GM18861 (cell line): ENCODE data around the gene GLB1L.
A peak's percentile ranks its signal among the peaks of the same experiment; 100 is the strongest.
"Not testable (repeated sequence)": the region's sequence is repeated elsewhere in the genome, so short reads cannot be mapped to it uniquely, and the experiment has no call there.

Experiments used
- ATAC-seq: cut with Tn5 transposase; IDR thresholded peaks from one replicate; pipeline ENCODE4 v1.9.1; 2021; ENCODE audit not compliant: unreplicated experiment

GLB1L gene

DNA sequence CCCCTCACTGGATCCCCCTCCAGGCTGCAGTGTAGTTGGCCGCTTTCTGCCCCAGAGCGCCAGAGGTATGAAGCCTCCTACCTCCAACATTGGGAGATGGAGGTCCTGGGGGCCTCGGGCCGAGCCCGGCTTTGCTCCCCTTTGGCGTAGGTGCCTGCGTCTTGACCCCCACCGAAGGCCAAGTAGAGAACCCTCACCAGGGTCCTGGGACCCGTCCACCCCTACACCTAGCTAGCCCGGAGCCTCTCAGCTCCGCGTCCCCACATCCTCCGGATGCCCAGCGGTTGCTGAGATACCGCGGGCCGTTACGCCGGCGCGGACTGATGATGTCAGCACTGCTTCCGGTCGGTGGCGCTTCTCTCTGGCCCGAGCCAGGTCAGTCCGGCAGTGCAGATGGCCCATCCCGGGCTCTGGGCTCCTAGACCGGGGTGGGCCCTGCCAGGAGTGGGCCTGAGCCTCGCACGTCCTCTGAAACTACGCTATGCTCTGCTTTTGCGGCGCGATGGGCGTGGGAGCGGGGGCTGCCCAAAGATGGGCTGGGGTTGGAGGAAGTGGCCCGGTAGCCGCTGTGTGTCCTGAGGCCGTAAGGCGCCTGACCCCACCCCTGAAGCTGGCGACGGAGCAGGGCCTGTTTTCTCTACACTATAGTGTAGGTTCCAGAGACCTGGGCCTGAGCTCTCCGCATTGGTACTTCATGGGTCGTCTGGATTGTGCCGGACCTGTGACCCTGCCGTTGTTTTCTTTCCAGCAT, at the start of gene GLB1L, which contains the start of gene STK16:
Gene GLB1L (minus strand): TSS at position 297 of the 751 bp plus-strand sequence. CDS start 1,871 bp downstream, outside the sequence.
Gene STK16 (plus strand): TSS at position 332 of the 751 bp plus-strand sequence. CDS start 521 bp downstream, outside the sequence.
- peak; percentile 52 for ATAC-seq

DNA sequence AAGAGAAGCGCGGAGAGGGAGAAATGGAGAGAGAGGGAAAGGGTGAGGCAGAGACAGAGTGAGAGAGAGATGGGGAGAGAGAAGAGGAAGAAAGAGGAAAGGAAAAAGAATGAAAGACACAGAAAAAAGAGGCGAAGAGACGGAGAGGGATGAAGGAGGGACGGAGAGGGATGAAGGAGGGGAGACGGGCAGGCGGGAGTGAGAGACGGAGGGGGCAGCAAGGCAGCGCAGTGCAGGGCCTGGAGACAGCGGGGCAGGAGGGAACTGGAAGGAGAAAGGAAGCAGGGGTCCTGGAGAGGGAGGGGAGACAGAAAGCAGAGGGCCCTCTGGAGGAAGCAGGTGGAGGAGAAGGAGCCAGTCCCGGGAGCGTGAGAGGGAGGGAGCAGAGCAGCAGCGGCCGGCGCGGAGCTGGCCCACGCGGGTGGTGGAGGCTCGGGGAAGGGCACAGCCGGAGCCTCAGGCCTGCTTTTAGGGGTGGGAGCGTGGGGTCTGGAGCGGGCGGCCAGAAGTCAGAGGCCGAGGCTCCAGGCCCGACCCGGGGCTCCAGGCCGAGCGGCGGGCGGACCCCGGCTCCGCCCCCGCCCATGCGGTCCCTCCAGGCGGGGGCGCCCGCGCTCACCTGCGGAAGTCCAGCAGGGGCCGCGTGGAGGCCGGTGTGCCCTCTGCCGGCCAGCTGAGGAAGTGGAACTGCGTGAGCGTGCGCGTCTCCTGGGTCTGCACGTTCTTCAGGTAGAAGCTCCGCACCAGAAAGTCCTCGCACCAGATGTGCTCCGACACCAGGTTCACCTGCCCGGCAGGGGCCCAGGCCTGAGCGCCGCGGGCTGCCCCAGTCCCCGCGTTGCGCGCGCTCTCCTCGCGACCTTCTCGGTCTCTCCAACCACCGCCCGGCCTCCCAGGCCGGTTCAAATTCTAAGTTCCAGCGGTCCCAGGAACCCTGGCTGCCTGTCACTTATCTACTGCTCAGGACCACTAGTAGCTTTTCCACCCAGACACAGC, 49.4 kb upstream of the GLB1L start:
- ATAC-seq, result peak; percentile 87

- ATAC-seq, result no peak
These were observed 48.5 kb upstream of the GLB1L start for GRCh38 chr2:219293736-219294231.

- no peak for ATAC-seq
These were observed 47.4 kb upstream of the GLB1L start for GRCh38 chr2:219292616-219293015.

DNA sequence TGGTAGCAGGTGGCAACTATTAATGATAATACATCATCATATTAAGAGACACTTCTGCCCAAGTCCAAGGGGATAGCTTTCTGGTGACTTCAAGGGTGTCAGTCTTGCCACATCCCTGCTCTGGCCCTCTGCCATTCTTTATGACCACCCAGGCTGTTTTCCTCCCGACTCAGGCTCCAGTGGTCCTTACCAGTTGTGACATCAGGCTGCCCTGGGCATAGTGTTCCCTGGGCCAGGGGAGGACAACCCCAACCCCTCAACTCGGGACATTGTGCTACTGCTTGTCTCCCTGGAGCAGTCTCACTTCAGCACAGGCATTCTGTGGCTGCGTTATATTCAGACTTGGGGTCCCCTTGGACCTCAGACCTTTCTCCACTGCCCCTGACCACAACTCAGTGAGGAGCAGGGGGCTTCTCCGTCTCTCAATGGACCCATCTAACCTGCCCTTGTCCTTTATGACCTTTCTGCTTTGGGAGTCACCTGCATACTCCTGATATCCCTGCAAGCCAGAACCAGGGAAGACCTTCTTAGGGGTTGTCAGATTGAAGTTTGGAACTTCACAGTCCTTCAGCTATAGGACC, 46.8 kb upstream of the GLB1L start:
- ATAC-seq, result no peak

DNA sequence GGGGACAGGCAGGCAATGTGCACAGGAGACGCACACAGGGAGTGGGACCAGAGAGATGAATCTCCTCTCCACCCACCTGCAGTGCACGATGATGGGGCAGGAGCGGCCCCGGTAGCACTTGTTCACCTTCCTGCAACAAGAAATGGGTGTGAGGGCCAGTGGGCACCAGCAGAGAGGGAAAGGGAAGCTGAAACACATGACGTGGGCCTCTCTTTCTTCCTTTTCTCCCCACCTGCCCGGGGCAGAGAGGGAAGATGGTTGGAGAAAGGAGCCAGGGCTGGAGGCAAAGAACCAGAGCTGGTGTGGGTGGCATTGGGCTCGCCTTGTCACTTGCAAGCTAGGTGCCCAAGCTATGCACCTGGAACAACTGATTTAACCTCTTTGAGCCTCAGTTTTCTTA, 46.1 kb upstream of the GLB1L start:
- ATAC-seq, result no peak

- ATAC-seq, result no peak
These were observed 45.3 kb upstream of the GLB1L start for GRCh38 chr2:219290381-219291171.

GRCh38 chr2:219289537-219290361, 44.5 kb upstream of the GLB1L start:
- no peak for ATAC-seq

DNA sequence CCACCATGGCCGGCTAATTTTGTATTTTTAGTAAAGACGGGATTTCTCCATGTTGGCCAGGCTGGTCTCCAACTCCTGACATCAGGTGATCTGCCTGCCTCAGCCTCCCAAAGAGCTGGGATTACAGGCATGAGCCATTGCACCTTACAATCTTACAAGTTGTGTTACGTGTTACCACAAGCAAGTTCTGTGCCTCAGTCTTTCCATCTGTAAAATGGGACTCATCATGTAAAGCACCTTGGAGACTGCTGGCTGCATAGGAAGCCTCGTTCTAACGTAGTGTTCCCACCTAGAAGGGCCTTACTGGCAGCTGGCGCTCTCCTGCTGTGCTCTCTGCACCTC, 43.9 kb upstream of the GLB1L start:
- no peak for ATAC-seq

- ATAC-seq, result no peak
These were observed 42.5 kb upstream of the GLB1L start for GRCh38 chr2:219287580-219288265.

DNA sequence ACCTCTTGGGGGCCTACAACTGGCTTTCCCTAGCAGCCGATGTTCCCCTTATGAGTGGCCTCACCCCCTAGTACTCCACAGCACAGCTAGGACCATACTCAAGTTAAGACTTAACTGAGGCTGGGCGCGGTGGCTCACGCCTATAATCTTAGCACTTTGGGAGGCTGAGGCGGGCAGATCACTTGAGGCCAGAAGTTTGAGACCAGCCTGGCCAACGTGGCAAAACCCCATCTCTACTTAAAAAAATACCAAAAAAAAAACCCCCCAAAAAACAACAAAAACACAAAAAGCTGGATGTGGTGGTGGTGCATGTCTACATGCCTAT, 41.8 kb upstream of the GLB1L start:
- ATAC-seq, result not testable (repeated sequence)

DNA sequence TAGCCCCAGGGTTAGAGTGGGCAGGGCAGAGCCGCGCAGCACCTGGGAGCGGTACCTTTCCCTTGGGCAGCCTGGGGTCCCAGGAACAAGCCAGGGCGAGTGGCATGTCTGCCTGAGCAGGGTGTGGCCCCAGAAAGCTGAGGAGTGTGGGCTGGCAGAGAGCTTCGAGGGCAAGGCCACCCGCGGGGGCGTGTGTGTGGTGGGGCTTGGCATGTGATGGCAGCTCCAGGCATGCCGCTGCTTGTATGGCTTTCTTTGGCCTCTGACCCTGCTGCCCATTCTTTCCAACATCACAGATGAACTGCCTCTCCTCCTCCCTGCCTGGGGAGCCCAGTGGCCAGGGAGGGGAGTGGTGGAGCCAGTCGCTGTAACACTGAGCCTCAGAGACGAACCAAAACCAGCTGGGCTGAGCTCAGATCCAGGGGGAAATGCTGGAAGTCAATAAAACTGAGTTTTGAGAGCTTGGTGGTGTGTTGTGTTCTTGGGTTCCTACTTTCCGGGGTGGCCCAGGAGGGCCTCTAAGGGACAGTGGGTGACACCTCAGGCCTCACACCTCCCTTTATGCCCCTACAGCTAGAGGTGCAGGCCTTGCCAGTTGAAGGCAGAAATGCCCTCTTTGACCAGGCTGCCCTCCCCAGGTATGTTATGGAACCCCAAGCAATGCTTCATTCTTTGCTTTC, 41.3 kb upstream of the GLB1L start:
- ATAC-seq, result no peak

- ATAC-seq, result no peak
These were observed 40.7 kb upstream of the GLB1L start for GRCh38 chr2:219285894-219286425.

DNA sequence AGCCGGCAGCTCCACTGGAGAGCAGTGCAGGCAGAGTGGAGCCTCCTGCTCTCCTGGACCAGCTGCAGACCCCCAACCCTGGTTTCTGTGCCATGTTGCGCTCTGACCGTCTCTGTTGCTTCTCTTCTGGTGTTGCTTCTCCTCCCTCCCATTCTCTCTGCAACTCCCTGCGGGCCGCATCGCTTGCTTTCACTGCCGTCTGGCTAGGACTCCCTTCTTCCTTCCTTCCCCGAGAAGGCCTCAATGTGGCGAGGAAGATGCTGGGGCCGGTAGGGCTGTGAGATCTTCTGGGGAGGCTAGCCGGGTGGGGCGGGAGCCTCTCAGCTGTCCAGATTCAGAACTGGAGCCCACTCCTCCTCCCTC, 40.1 kb upstream of the GLB1L start:
- no peak for ATAC-seq

DNA sequence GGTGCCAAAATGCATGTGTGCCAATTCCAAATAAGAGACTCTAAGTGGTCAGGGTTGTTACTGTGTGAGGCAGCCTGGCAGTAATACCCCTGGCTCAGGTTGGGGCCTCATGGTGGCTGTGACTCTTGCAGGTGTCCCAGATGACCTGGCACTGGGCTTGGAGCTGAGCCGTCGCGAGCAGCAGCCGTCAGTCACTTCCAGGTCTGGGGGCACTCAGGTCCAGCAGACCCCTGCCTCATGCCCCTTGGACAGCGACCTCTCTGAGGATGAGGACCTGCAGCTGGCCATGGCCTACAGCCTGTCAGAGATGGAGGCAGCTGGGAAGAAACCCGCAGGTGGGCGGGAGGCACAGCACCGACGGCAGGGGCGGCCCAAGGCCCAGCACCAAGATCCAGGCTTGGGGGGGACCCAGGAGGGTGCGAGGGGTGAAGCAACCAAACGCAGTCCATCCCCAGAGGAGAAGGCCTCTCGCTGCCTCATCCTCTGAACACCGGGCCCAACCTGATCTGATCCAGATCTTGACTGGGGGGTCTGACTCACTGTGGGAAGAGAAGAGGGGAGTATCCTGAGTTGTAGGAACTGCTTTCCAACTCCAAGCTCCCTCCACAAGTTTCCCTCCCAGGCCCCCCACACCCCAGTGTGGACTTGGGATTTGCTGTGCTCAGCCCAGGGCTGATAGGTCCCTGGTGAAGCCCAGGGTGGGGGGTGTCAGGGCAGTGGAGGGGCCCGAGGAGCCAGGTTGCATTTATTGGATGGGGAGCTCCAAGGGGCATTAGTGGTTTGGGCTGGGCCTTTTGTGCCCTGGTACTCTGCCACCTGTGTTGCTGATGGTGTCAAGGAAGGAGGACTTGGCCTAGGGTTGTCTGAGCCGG, 39.5 kb upstream of the GLB1L start:
- no peak for ATAC-seq

DNA sequence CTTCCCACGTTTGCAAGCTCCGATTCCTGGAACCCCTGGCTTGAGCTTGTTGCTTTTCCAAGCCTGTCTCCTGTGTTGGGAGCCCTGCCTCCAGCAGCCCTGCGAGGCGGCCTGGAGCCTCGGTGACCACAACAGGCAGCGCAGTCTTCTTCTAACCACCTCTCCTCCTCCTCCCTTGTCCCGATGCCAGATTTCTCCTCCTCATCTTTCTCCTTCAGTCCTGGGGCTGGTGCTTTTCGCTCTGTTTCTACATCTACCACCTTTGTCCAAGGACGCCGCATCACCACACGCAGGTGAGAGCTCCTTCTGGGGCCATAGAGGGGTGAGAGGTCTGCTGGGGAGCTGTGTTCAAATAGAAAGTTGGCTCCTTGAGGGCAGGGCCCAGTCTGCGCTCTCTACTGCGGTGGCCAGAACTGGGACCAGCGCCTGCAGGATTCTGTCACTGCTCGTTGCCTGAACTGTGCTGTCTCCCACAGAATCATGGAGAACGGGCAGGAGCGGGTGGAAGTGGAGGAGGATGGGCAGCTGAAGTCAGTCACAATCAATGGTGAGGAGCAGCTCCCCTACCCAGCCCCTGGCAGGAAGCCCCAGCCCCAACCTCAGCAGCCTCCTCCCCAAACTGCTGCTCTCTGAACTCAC, 37.8 kb upstream of the GLB1L start:
- no peak for ATAC-seq

- no peak for ATAC-seq
These were observed 37.1 kb upstream of the GLB1L start for GRCh38 chr2:219282375-219282774.
